ENCODE data around the gene RYR1.
A peak's percentile ranks its signal among the peaks of the same experiment; 100 is the strongest.
"Not testable (repeated sequence)": the region's sequence is repeated elsewhere in the genome, so short reads cannot be mapped to it uniquely, and the experiment has no call there.

RYR1 gene

GRCh38 chr19:38424272-38424671, 9.2 kb upstream of the RYR1 start:
- Histone ChIP-seq H3K4me1 (ENCODE audit: low read length) (peaks cover 54% of the 10 kb centered on the region), H3K4me3 (ENCODE audit: low read length) (peak overlapping the region; percentile 88), H4K20me1 (ENCODE audit: insufficient read depth, low read length) (0 out of 2 replicates have a peak, but pooled peaks cover 4% of the 10 kb centered on the region), H3K27me3 (ENCODE audit: low read depth, low read length) (no peaks in the 10 kb centered on the region), H3K4me2 (ENCODE audit: low read length) (peak overlapping the region; percentile 96), H3K79me2 (ENCODE audit: low read length) (peaks cover 27% of the 10 kb centered on the region), H3K9ac (ENCODE audit: low read length) (no peak overlapping the region), H3K27ac (ENCODE audit: low read length) (no peak overlapping the region), H3K36me3 (replicated peaks; ENCODE audit: low read depth, low read length) (peaks cover 34% of the 10 kb centered on the region), H3K9me3 (ENCODE audit: insufficient read depth, low read length) (no peaks in the 10 kb centered on the region), H2AFZ (ENCODE audit: low read depth, low read length) (no peak overlapping the region)
- TF ChIP-seq CTCF (IDR thresholded peaks at IDR 0.05; ENCODE audit: low read depth, low read length) (no peak), EZH2phosphoT487 (IDR thresholded peaks at IDR 0.05; ENCODE audit: low read depth) (no peak)

GRCh38 chr19:38425222-38425809, 8.2 kb upstream of the RYR1 start:
- H3K4me2 ChIP-seq (ENCODE audit: low read length), result peak overlapping the region; percentile 96
- H3K9me3 ChIP-seq (ENCODE audit: insufficient read depth, low read length), result no peaks in the 10 kb centered on the region
- peaks cover 54% of the 10 kb centered on the region for H3K4me1 ChIP-seq (ENCODE audit: low read length)
- no peaks in the 10 kb centered on the region for H3K27me3 ChIP-seq (ENCODE audit: low read depth, low read length)
- peak overlapping the region; percentile 96 for H3K27ac ChIP-seq (ENCODE audit: low read length)
- TF ChIP-seq CTCF (IDR thresholded peaks at IDR 0.05; ENCODE audit: low read depth, low read length) (no peak), EZH2phosphoT487 (IDR thresholded peaks at IDR 0.05; ENCODE audit: low read depth) (no peak)
- H2AFZ ChIP-seq (ENCODE audit: low read depth, low read length), result no peak overlapping the region
- peaks cover 27% of the 10 kb centered on the region for H3K79me2 ChIP-seq (ENCODE audit: low read length)
- H3K9ac ChIP-seq (ENCODE audit: low read length), result peak overlapping the region; percentile 96
- peak overlapping the region; percentile 88 for H3K4me3 ChIP-seq (ENCODE audit: low read length)
- peaks cover 26% of the 10 kb centered on the region for H3K36me3 ChIP-seq (replicated peaks; ENCODE audit: low read depth, low read length)
- H4K20me1 ChIP-seq (ENCODE audit: insufficient read depth, low read length), result no peaks in the 10 kb centered on the region

- peaks cover 27% of the 10 kb centered on the region for H3K79me2 ChIP-seq (ENCODE audit: low read length)
- H3K27ac ChIP-seq (ENCODE audit: low read length), result peak within 1 kb of the TSS; percentile 96
- H4K20me1 ChIP-seq (ENCODE audit: insufficient read depth, low read length), result no peaks in the 10 kb centered on the region
- peak within 1 kb of the TSS; percentile 96 for H3K9ac ChIP-seq (ENCODE audit: low read length)
- no peaks in the 10 kb centered on the region for H3K9me3 ChIP-seq (ENCODE audit: insufficient read depth, low read length)
- no peak within 1 kb of the TSS for H2AFZ ChIP-seq (ENCODE audit: low read depth, low read length)
- H3K4me2 ChIP-seq (ENCODE audit: low read length), result peak within 1 kb of the TSS; percentile 96
- no peaks in the 10 kb centered on the region for H3K27me3 ChIP-seq (ENCODE audit: low read depth, low read length)
- H3K36me3 ChIP-seq (replicated peaks; ENCODE audit: low read depth, low read length), result peaks cover 22% of the 10 kb centered on the region
- peaks cover 54% of the 10 kb centered on the region for H3K4me1 ChIP-seq (ENCODE audit: low read length)
- TF ChIP-seq CTCF (IDR thresholded peaks at IDR 0.05; ENCODE audit: low read depth, low read length) (peak; percentile 28; the same call in 1 of the 2 replicates), EZH2phosphoT487 (IDR thresholded peaks at IDR 0.05; ENCODE audit: low read depth) (no peak)
- peak within 1 kb of the TSS; percentile 88 for H3K4me3 ChIP-seq (ENCODE audit: low read length)
Measured at GRCh38 chr19:38425810-38426466, 7.6 kb upstream of the RYR1 start, which contains the start of gene RASGRP4. Gene RASGRP4 (minus strand): TSS chr19:38426219. CDS start chr19:38426091, 128 bp downstream.

GRCh38 chr19:38427035-38427677, 6.3 kb upstream of the RYR1 start:
- H4K20me1 ChIP-seq (ENCODE audit: insufficient read depth, low read length); H3K9me3 ChIP-seq (ENCODE audit: insufficient read depth, low read length); H3K27me3 ChIP-seq (ENCODE audit: low read depth, low read length); H2AFZ ChIP-seq (ENCODE audit: low read depth, low read length): not testable (repeated sequence)
- Histone ChIP-seq H3K4me1 (ENCODE audit: low read length) (peaks cover 54% of the 10 kb centered on the region), H3K27ac (ENCODE audit: low read length) (peak overlapping the region; percentile 96), H3K9ac (ENCODE audit: low read length) (peak overlapping the region; percentile 96), H3K79me2 (ENCODE audit: low read length) (peaks cover 27% of the 10 kb centered on the region), H3K4me3 (ENCODE audit: low read length) (peak overlapping the region; percentile 88), H3K4me2 (ENCODE audit: low read length) (peak overlapping the region; percentile 83), H3K36me3 (replicated peaks; ENCODE audit: low read depth, low read length) (peaks cover 14% of the 10 kb centered on the region)

Measured in OCI-LY3 (cell line).